Activated CD8-positive, alpha-beta memory T cell treated with anti-CD3 and anti-CD28 coated beads, Interleukin-2, amount 50 U/mL, for 24 hours (primary cell): ENCODE measurements around the gene TBC1D8B.
"Not testable (repeated sequence)": the region's sequence is repeated elsewhere in the genome, so short reads cannot be mapped to it uniquely, and the experiment has no call there.

ENCODE experiments used
- DNase-seq: peaks from one replicate; pipeline ENCODE4 v3.0.0-alpha.2; 2020; ENCODE audit errors: extremely low read depth

TBC1D8B gene

DNA sequence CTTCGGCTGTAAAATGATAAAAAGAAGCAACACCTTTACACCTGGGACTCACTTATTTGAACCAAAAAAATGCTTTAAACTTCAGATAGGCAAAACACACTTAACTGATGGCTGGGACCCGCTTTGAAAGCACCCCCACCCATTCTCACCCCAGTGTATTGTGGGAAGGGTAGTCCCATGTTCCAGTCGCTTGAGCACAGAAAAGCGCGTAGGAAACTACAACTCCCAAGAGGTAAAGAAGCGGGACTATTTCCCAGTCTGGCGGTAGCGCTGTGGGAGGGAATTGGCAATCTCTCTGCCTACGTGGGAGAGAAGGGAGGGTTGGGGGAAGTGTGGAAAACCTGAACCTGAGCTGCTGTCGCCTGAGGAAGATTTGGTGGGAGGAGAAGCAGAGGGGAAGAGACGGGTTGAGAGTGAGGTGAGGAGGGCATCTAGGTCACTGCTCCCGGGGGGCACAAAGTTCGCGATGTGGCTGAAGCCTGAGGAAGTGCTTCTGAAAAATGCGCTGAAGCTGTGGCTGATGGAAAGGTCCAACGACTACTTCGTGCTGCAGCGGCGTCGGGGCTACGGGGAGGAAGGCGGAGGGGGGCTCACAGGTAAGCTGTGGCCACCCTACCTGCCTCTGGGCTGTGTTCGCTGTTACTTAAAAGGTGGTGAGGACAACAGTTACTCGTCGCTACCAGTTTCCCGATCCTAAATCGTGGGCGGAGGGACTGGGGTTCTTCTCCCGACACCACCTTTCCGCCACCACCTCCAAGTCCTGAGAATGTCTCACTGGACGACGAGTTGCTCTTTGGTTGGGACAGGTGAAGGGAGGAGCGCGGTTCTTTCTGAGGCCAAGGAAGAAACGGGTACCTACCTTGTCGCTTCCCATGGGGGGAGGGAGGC lies at the start of gene TBC1D8B:
Gene TBC1D8B (plus strand): TSS at position 286 of the 888 bp plus-strand sequence. CDS start 181 bp downstream, at position 467.
- no peak for DNase-seq

- not testable (repeated sequence) for DNase-seq
Measured at GRCh38 chrX:106769288-106769687, 33.2 kb upstream of the TBC1D8B start.

DNA sequence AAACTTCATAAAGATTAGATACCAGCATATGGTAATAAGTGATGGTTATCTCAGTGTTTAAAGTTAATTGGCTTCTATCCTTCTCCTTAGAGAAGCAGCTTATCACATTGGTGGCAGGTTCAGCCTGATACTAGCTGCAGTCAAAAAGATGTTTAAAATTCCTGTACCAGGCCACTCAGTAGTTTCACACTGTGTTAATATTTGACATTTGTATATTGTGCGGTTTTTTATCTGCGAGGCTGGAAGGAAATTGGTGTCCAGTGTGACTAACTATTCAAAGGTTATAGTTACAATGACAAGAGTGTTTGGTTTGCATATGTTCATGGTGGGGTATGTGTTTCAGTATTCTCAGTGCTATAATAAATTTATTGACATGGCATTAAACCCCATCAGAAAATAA lies 27.5 kb upstream of the TBC1D8B start:
- no peak for DNase-seq

DNA sequence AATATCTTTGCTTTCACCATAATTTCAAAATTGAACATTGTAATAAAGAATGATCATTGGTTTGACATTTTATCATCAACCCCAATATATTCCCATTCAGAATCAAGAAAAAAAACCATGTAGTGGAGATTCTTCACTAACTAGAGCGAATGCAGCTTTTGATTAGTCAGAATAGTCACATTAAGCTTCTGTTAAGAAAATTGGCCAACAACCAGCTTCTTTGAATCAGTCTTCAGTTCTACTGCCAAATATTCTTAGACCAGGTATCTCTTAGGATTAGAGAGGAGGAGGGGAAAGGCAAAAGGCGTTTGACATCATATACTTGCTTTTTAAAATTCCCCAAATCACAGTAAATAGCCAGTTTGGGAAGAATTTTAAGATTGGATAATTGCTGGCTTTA lies 22.2 kb upstream of the TBC1D8B start:
- no peak for DNase-seq

DNA sequence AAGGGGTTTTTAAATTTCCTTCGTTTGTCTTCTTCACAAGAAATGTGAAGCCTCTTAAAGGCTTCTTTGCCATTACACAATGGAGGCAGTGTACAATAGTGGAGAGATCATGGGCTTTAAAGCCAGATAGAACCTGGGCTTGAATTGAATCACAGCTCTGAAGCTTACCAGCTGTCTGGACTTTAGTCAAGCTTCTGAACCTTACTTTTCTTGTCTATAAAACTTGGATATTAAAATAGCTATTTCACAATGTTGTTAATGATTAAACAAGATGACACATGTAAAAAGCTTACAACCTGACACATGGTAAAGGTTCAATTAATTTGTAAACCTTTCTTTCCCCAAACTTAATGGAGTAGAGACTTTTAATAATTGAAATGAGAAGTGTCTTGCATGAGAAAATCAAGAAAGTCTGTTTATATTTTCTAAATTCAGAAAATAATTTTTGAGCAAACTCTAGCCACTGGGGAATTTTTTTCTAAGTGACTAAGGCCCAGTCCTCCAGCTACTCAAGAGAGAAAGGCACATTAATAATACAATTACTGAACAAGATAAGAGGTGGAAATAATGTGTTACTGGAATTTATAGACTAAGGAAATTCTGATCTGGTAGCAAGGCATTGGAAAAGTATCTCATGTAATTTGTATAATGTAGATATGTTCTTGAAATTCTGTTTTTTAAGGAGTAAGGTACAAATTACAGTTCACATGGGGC lies 21.7 kb upstream of the TBC1D8B start:
- DNase-seq: no peak

DNA sequence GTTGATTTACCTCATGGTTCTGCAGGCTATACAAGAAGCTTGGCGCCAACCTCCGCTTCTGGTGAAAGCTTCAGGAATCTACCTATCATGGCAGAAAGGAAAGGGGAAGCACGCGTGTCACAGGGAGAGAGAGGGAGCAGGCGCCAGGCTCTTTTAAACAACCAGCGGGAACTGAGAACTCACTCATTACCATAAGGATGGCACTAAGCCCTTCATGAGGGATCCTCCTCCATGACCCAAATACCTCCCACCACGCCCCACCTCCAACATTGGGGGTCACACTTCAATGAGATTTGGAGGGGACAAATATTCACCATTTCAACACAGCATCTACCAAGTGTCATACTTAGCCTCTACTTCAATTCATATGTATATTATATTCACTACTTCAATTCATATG lies 18.8 kb upstream of the TBC1D8B start:
- DNase-seq: no peak

GRCh38 chrX:106791495-106791894 lies 11.0 kb upstream of the TBC1D8B start:
- DNase-seq: no peak

DNA sequence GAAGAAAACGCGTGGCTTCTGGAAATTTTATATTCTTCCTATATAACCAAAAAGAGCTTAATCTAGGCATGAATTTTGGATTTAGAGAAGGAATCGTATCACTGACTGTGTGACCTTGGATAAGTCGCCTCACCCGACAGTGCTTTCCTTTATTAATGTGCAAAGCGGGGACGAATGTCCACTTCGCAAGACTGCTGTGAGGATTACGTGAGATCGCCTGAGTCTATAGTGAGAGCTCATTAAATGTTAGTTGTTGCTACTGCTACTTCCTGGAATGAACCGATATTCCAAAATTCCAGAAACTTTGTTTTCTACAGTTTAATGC lies 448 bp upstream of the TBC1D8B start:
- DNase-seq: no peak

DNA sequence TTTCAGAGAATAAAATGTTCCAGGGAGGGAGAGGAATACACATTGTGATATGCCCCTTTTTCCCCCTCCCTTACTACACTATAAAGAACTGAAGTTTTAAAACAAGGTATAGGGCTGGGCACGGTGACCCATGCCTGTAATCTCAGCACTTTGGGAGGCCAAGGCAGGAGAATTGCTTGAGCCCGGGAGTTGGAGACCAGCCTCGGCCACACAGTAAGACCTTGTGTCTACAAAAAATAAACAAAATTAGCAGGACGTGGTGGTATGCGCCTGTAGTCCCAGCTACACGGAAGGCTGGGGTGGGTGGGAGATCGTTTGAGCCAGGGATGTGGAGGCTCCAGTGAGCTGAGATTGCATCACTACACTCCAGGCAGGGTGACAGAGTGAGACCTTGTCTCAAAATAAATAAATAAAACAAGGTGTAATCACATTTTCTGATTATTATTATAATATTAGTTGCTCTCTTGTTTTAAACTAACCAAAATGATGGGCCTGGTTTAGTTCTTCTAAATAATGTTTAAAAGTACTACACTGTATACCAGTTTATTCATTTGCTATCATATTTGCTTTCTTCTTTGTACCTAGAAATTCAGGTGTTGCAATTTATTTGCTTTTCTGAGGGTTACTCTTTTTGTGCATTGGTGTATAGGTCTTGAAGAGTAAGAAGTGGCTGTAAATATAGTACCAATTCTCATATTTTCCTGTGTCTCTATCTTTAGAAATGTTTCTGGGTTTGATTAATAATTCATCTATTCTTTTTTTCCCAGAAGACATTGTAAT lies 8.8 kb downstream of the TBC1D8B start:
- DNase-seq: no peak

DNA sequence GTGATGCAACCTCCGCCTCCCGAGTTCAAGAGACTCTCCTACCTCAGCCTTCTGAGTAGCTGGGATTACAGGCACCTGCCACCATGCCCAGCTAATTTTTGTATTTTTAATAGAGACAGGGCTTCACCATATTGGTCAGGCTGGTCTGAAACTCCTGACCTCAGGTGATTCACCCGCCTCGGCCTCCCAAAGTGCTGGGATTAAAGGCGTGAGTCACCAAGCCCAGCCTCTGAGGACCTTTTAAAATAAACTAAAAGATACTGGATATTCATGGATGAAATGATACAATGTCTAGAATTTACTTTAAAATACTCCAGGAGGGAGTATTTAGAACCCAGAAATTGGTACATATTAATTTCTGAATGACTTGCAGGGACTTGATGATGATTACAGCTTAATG lies 10.5 kb downstream of the TBC1D8B start:
- not testable (repeated sequence) for DNase-seq

- DNase-seq: not testable (repeated sequence)
Measured at GRCh38 chrX:106814093-106814492, 11.6 kb downstream of the TBC1D8B start.

DNA sequence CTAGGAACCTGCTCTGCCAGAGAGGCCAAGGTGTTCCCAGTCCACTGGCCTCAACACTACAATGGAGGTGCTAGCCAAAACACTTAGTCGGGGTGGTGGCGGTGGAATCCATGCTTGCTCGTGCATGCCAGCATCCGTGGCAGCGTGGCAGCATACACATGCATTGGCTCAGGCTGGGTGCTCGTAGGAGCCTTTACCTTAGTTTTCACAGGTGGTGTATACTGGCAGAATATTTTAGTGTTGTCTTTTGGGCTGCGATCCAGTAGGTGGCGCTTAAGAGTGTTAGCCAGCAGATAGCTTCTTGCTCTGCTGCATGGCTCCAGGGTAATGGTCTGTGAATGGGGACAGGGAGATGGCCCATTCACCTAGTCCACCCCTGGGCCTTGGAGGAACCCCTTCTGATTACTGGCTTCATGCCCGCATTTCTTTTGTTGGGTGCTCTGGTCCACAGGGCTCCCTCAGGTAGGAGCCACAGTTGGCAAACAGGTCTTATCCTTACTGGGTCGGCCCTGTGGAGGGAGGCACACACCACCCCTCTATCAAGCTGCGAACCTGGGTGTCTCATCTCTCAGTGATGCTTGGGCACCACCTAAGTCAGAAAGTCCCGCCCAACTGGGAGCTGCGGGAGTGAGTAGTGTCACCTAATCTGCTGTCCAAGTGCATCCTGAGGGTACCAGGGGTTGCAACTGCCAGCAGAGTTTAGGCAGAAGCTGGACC lies 60.7 kb downstream of the TBC1D8B start:
- no peak for DNase-seq

DNA sequence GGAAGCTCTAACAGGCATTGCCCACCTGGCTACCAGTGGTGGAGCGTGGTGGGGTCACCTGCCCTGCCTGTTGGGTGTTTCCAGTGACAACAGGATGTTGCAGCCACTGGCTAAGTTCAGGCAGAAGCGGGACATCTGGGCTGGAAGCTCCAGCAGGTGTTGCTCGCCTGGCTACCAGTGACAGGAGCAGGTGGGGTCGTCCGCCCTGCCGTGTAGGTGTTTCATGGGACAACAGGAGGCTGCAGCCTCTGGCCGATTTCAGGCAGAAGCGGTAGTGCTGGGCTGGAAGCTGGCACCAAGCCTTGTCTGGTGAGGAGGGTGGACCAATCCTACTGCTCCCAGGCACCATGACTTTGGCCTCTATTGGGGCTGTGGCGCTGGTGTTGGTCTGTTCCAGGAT lies 61.2 kb downstream of the TBC1D8B start:
- no peak for DNase-seq

DNA sequence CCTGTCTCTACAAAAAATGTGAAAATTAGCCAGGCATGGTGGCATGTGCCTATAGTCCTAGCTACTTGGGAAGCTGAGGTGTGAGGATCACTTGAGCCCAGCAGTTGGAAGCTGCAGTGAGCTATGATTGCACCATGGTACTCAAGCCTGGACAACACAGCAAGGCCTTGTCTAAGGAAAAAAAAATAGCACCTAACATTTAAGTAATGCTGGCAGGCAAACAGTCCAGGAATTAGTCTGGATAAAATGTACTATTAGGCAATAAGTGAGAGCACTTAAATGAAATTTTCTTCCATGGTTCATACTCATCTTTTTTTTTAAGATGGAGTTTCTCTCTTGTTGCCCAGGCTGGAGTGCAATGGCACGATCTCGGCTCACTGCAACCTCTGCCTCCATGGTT lies 70.3 kb downstream of the TBC1D8B start:
- not testable (repeated sequence) for DNase-seq

DNA sequence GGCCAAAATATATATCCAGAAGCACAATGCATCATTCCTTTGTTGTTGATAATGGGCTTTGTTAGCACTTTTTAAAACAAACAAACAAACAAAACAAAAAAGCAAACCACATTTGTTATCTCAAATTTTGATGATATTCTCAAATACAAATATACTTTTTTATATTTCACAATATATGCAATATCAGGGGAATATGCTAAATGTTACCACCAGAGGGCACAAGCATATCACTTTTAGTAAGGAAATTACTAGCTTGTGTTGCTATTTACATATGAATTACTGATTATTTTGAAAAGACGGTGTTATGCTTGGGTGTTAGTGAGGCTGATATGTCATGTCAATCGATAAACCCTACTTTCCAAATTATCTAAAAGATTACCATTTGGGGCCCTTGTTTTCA lies 71.6 kb downstream of the TBC1D8B start:
- DNase-seq: no peak

- no peak for DNase-seq
Measured at GRCh38 chrX:106875151-106875550, 72.7 kb downstream of the TBC1D8B start.

DNA sequence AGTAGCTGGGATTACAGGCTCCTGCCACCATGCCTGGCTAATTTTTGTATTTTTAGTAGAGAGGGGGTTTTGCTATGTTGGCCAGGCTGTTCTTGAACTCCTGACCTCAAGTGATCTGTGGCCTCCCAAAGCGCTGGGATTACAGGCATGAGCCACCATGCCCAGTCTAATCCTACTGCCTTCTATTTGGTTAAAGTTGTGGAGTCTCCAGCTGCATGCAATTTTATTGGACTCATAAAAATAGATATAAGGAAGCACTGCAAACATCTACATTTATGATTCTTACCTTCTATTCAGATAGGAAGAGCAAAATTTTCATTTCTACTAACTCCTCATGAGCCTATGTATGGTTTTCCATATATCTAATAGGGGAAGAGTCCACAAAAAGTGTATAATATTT lies 87.0 kb downstream of the TBC1D8B start:
- no peak for DNase-seq

DNA sequence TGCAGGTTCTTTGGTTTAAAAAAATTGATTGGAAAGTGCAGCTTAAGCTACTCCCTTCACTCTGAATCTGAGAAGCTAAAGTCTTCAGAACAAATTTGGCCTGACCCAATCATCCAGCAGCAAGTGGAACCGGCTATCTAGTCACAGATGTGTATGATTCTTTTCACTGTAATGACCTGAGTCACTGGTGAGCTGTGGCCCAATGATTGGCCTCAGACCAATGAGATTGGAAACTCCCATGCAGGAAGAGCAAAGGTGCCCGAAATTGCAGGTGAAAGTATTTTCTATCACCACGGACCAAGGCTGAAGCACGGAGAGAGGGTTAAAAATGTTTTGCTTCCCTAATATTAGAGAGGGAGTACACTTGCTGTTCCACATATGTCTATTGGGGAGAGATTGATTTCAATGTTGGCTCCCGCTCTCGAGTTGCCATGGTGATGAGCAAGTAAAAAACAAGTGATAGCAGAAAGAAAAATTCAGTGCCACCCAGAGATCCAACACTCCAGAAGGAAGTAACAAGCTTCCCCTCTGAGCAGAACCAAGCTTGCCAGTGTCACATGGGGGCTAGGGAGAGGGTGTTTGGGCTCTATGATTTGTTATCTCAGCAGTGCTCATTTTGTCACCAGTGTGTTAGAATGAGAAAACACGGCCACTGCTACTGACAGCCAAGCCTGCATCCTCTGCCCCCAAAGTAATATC lies 89.4 kb downstream of the TBC1D8B start:
- DNase-seq: no peak

GRCh38 chrX:106894392-106894909 lies 92.0 kb downstream of the TBC1D8B start:
- DNase-seq: peak; percentile 1

DNA sequence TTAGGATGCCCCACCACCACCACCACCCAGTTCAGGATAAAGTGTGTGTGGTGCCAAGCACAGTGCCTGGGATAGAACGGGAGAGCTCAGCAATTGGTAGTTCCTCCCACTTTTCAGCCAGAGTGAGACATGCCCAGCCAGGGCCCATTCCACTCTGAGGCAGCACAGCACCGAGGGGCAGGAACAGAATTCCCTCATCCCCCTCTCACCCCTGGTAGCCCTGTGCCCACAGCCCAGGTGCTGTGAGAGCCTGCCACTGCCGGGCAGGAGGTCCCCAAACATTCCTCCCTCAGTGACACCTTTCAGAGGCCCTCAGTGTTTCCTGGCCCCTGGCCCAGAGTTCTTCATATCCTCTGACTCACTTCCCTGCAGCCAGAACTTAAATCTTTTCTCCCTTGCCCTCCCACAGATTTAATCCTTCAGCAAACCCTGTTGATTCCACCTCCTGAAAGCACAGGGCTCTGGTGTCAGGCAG lies 92.5 kb downstream of the TBC1D8B start:
- DNase-seq: no peak

DNA sequence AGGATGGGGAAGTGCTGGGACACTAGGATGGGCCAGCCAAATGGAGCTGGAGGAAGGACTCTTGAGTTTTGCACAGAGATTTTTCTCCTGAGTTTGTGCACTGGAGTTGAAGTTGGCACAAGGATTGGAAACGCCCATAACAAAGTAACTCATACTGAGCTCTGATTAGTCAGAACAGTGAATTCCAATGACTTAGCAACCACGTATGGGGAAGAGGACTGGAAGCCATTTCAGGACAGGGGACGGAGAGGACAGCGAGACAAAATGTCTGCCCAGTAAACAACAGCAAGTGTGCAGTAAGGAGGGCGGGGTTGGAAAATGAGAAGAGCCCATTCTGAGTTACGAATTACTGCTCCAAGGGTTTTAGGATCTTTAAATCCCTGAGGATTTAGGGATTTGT lies 94.8 kb downstream of the TBC1D8B start:
- no peak for DNase-seq
